GM12801 (cell line): Measurements from ENCODE around the gene TUBGCP5.

Source experiments
- TF ChIP-seq, protein P1 (sequence below): IDR thresholded peaks from one replicate; pipeline ENCODE4 v1.5.1; 2011; ENCODE audit warnings: control low read depth; ENCODE audit not compliant: insufficient read length; ENCODE audit errors: extremely low read depth

Gene TUBGCP5

DNA sequence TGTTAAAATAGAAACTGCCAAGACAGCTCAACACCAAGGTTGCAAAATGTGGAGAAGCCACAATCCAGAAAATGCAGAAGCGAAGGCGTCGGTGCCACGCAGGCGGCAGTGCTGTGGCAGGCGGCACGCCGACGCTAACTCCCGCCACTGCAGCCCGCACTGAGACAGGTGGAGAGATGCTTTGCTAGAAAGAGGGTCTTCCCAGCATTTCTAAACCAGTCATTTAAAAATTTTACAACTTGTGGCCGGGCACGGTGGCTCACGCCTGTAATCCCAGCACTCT lies 82.5 kb downstream of the TUBGCP5 start:
- TF ChIP-seq, protein P1, sequence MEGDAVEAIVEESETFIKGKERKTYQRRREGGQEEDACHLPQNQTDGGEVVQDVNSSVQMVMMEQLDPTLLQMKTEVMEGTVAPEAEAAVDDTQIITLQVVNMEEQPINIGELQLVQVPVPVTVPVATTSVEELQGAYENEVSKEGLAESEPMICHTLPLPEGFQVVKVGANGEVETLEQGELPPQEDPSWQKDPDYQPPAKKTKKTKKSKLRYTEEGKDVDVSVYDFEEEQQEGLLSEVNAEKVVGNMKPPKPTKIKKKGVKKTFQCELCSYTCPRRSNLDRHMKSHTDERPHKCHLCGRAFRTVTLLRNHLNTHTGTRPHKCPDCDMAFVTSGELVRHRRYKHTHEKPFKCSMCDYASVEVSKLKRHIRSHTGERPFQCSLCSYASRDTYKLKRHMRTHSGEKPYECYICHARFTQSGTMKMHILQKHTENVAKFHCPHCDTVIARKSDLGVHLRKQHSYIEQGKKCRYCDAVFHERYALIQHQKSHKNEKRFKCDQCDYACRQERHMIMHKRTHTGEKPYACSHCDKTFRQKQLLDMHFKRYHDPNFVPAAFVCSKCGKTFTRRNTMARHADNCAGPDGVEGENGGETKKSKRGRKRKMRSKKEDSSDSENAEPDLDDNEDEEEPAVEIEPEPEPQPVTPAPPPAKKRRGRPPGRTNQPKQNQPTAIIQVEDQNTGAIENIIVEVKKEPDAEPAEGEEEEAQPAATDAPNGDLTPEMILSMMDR = no peak

DNA sequence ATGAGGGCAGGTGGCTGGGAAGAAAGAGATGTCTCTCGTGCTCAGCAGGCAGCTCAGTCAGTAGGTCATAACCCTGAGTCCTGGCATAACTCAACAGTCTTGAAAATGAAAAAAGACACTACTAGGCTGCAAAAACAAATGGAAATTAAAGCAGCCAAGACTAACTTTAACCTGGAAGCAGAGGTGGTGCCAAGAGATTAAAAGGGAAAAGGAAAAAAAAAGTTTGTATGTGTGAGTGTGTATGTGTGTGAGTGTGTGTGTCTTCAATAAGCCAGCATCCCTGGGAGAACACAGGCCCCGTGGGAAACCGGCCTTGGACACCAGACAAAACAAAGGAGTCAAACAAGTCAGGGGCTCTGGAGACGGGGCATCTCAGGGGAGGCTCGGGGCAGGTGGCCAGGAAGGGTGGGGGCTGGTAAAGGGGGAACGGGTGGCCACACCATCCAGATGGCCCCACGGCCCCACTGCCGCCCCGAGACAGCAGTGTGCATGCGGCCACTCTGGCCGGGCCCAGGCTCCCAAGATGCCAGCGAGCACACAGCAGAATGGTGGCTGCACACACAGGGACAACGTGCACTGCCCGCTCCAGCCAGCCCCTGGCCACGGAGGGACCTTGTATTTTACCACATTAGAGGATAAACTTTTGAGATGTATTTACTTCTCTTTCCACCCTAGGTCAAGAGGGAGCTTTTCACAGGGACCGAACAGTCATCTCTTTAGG lies 83.0 kb downstream of the TUBGCP5 start:
- TF ChIP-seq, protein P1 = no peak

- TF ChIP-seq, protein P1 = no peak
Measured at GRCh38 chr15:22955544-22956119, 83.7 kb downstream of the TUBGCP5 start.

- TF ChIP-seq, protein P1 = no peak
Measured at GRCh38 chr15:22954798-22955543, 84.4 kb downstream of the TUBGCP5 start.

DNA sequence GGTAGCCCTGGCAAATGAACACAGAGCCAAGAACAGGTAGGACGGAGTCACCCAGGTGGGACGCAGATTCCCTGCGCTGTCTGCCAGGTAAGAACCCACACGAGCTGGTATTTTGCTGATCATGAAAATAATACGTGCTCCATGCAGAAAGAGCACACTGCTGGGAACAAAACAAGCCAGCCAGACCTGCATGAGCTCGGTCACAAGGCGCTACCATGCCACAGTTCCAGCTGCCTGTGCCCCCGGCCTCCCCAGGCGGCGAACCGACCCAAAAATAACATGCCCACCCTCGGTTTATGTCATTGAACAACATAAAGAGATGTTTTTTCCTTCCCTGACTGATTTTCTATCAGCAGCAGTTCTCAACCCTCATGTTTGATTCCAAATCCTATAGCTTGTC lies 85.0 kb downstream of the TUBGCP5 start:
- TF ChIP-seq, protein P1 = no peak

GRCh38 chr15:22952796-22953579 lies 86.4 kb downstream of the TUBGCP5 start:
- TF ChIP-seq, protein P1 = no peak
